ENCODE data around the gene ALOXE3.

ALOXE3 gene

DNA sequence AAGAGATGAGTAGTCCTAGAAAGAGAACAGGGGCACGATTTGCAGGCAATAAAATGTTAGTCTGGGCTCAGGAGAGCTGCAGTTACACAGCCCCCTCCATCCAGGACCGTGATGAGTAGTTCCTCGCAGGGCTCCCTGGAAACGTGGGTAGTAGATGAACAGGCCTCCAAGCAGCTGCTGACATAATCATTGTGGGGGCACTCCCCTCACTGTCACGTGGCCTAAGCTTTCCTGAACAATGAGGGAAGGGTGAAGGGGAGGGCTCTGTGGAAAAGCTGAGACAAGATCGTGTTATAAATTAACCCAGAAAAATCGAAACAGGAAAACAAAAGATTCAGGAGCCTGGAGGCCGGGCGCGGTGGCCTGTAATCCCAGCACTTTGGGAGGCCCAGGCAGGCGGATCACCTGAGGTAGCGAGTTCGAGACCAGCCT is 35.2 kb upstream of the ALOXE3 start:
- no peak overlapping the region for H3K4me3 ChIP-seq (ENCODE audit: low read length, poor library complexity, severe bottlenecking)

DNA sequence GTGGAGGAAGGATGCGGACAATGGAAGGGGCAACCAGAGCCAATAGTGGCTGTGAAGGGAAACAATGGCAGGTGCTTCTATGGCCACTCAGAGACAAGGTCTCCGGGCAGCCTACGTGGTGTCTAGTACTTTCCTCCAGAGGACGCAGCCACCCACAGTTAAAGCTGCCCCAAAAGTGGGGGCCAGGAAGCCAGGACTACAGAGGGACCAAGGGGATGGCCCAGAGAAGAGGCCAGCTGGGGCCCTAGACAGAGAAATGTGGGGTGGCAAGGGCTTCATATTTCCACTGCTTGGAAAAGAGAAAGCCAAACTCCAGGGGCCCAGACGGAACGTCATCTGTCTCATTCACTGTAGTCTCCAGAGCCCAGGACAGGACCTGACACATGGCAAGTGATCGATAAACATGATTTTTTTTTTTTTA is 34.7 kb upstream of the ALOXE3 start:
- no peaks in the 10 kb centered on the region for H3K27me3 ChIP-seq (ENCODE audit: insufficient read depth, low read length, poor library complexity, severe bottlenecking)
- no peaks in the 10 kb centered on the region for H3K9me2 ChIP-seq (replicated peaks; ENCODE audit: low read depth, low read length)
- TF ChIP-seq EZH2phosphoT487 (IDR thresholded peaks at IDR 0.05; ENCODE audit: borderline replicate concordance) = no peak
- TF ChIP-seq, protein P1, sequence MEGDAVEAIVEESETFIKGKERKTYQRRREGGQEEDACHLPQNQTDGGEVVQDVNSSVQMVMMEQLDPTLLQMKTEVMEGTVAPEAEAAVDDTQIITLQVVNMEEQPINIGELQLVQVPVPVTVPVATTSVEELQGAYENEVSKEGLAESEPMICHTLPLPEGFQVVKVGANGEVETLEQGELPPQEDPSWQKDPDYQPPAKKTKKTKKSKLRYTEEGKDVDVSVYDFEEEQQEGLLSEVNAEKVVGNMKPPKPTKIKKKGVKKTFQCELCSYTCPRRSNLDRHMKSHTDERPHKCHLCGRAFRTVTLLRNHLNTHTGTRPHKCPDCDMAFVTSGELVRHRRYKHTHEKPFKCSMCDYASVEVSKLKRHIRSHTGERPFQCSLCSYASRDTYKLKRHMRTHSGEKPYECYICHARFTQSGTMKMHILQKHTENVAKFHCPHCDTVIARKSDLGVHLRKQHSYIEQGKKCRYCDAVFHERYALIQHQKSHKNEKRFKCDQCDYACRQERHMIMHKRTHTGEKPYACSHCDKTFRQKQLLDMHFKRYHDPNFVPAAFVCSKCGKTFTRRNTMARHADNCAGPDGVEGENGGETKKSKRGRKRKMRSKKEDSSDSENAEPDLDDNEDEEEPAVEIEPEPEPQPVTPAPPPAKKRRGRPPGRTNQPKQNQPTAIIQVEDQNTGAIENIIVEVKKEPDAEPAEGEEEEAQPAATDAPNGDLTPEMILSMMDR (conservative IDR thresholded peaks at IDR 0.05; ENCODE audit: low read length) = no peak
- no peak overlapping the region for H3K9ac ChIP-seq (ENCODE audit: low read depth, low read length, poor library complexity, severe bottlenecking)
- peaks cover 8% of the 10 kb centered on the region; the same call in 1 of the 2 replicates for H3K36me3 ChIP-seq (ENCODE audit: insufficient read depth, low read length)
- no peaks in the 10 kb centered on the region for H3F3A ChIP-seq (ENCODE audit: low read depth)
- H3K4me3 ChIP-seq (ENCODE audit: low read length, poor library complexity, severe bottlenecking) = peak overlapping the region; percentile 87
- H3K9me3 ChIP-seq (ENCODE audit: insufficient read depth, low read depth, low read length) = no peaks in the 10 kb centered on the region
- peaks cover 11% of the 10 kb centered on the region; the same call in 1 of the 2 replicates for H3K79me2 ChIP-seq (ENCODE audit: insufficient read depth, low read length)
- H3K4me2 ChIP-seq (ENCODE audit: low read depth, low read length, poor library complexity, severe bottlenecking) = peak overlapping the region; percentile 97
- peaks cover 15% of the 10 kb centered on the region for H4K20me1 ChIP-seq (ENCODE audit: insufficient read depth, low read length, poor library complexity, severe bottlenecking)
- H3K4me1 ChIP-seq (ENCODE audit: insufficient read depth, low read length, poor library complexity, severe bottlenecking) = peaks cover 34% of the 10 kb centered on the region
- no peak overlapping the region for H2AFZ ChIP-seq (ENCODE audit: low read length)

More for the DNA sequence above, 35.2 kb upstream of the ALOXE3 start:
- Histone ChIP-seq H3K79me2 (ENCODE audit: insufficient read depth, low read length) (peaks cover 11% of the 10 kb centered on the region; the same call in 1 of the 2 replicates), H3K4me1 (ENCODE audit: insufficient read depth, low read length, poor library complexity, severe bottlenecking) (peaks cover 34% of the 10 kb centered on the region), H4K20me1 (ENCODE audit: insufficient read depth, low read length, poor library complexity, severe bottlenecking) (peaks cover 18% of the 10 kb centered on the region), H3K27me3 (ENCODE audit: insufficient read depth, low read length, poor library complexity, severe bottlenecking) (no peaks in the 10 kb centered on the region), H3K9me2 (replicated peaks; ENCODE audit: low read depth, low read length) (no peaks in the 10 kb centered on the region), H3K4me2 (ENCODE audit: low read depth, low read length, poor library complexity, severe bottlenecking) (no peak overlapping the region), H3K36me3 (ENCODE audit: insufficient read depth, low read length) (peaks cover 8% of the 10 kb centered on the region; the same call in 1 of the 2 replicates), H3F3A (ENCODE audit: low read depth) (0 out of 2 replicates have a peak, but pooled peaks cover 3% of the 10 kb centered on the region), H3K9ac (ENCODE audit: low read depth, low read length, poor library complexity, severe bottlenecking) (no peak overlapping the region), H3K9me3 (ENCODE audit: insufficient read depth, low read depth, low read length) (no peaks in the 10 kb centered on the region), H2AFZ (ENCODE audit: low read length) (no peak overlapping the region)
- TF ChIP-seq EZH2phosphoT487 (IDR thresholded peaks at IDR 0.05; ENCODE audit: borderline replicate concordance) = no peak
- TF ChIP-seq, protein P1 (conservative IDR thresholded peaks at IDR 0.05; ENCODE audit: low read length) = no peak

DNA sequence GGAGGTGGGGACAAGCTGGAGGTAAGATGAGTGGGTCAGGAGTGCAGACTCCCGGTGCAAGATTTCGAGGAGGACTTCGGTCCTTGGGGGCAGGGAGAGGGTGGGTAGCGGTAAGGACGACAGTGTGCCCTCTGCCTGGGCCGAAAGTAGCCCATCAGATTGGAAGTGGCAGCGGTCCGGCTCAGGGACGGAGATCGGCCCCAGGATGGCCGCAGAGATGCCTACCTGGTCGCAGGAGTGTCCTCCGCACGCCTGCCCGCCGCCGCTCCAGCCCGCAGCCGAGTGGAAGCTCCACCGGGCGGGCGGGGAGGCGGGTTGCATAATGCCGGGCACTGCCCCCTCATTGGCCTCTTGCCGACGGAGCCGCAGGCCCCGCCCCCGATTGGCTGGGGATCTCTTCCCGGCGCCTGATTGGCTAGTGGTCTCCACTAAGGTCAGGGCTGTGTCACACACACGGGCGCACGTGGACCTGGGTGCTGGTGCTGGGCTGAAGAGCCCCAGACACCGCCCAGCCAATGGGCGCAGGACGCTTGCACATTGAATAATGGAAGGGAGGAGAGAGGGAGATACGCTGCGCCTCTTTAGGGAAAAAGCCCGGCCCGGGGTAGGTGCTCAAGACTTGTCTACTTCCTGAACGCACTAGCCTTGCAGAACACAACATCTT is 33.9 kb upstream of the ALOXE3 start, which contains the start of gene PER1:
PER1 (minus strand) TSS at position 293 of the 664 bp plus-strand sequence. CDS start 1,698 bp downstream, outside the sequence.
- Histone ChIP-seq H3K9me2 (replicated peaks; ENCODE audit: low read depth, low read length) (no peaks in the 10 kb centered on the region), H3F3A (ENCODE audit: low read depth) (no peaks in the 10 kb centered on the region), H4K20me1 (ENCODE audit: insufficient read depth, low read length, poor library complexity, severe bottlenecking) (peaks cover 15% of the 10 kb centered on the region), H2AFZ (ENCODE audit: low read length) (peak within 1 kb of the TSS; percentile 68), H3K4me3 (ENCODE audit: low read length, poor library complexity, severe bottlenecking) (peak within 1 kb of the TSS; percentile 87), H3K79me2 (ENCODE audit: insufficient read depth, low read length) (peaks cover 11% of the 10 kb centered on the region; the same call in 1 of the 2 replicates), H3K4me1 (ENCODE audit: insufficient read depth, low read length, poor library complexity, severe bottlenecking) (peaks cover 34% of the 10 kb centered on the region), H3K27me3 (ENCODE audit: insufficient read depth, low read length, poor library complexity, severe bottlenecking) (no peaks in the 10 kb centered on the region), H3K4me2 (ENCODE audit: low read depth, low read length, poor library complexity, severe bottlenecking) (peak within 1 kb of the TSS; percentile 97), H3K9me3 (ENCODE audit: insufficient read depth, low read depth, low read length) (no peaks in the 10 kb centered on the region), H3K9ac (ENCODE audit: low read depth, low read length, poor library complexity, severe bottlenecking) (peak within 1 kb of the TSS; percentile 77), H3K36me3 (ENCODE audit: insufficient read depth, low read length) (peaks cover 16% of the 10 kb centered on the region; the same call in 1 of the 2 replicates)
- TF ChIP-seq, protein P1 (conservative IDR thresholded peaks at IDR 0.05; ENCODE audit: low read length) = no peak
- no peak for TF ChIP-seq EZH2phosphoT487 (IDR thresholded peaks at IDR 0.05; ENCODE audit: borderline replicate concordance)
